Muscle layer of duodenum (tissue), 2 donors: ENCODE data around the gene ACACA.

Experiments used
- H3K27ac ChIP-seq: one replicate; pipeline ENCODE4 v1.7.0; 2013; ENCODE audit warnings: mild to moderate bottlenecking, low read length
- H3K27me3 ChIP-seq: one replicate; pipeline ENCODE4 v1.7.0; 2013; ENCODE audit warnings: low read depth, mild to moderate bottlenecking, control low read depth, low read length
- H3K36me3 ChIP-seq, 2 donors: one replicate each; pipeline ENCODE4 v1.7.0; 2013; ENCODE audit warnings: low read length in 2 of 2, control low read depth in 1 of 2, mild to moderate bottlenecking in 1 of 2; ENCODE audit not compliant: insufficient read depth in 2 of 2, control insufficient read depth in 1 of 2
- H3K4me1 ChIP-seq, 2 donors: one replicate each; pipeline ENCODE4 v1.7.0; 2013; ENCODE audit warnings: low read length in 2 of 2, mild to moderate bottlenecking in 2 of 2, control low read depth in 1 of 2, moderate library complexity in 1 of 2; ENCODE audit not compliant: insufficient read depth in 2 of 2, control insufficient read depth in 1 of 2
- H3K4me3 ChIP-seq, 2 donors: one replicate each; pipeline ENCODE4 v1.7.0; 2013; ENCODE audit warnings: low read length in 2 of 2, low read depth in 1 of 2, mild to moderate bottlenecking in 1 of 2
- H3K9me3 ChIP-seq, 2 donors: one replicate each; pipeline ENCODE4 v1.7.0; 2013; ENCODE audit warnings: low read length in 2 of 2, control low read depth in 1 of 2, mild to moderate bottlenecking in 1 of 2; ENCODE audit not compliant: control insufficient read depth in 1 of 2
- donor health status: healthy.

The ACACA gene

GRCh38 chr17:37089956-37090355 is 316.7 kb downstream of the ACACA start:
- Histone ChIP-seq H3K4me3 (no peak overlapping the region), H3K9me3 (no peaks in the 10 kb centered on the region), H3K27ac (peak overlapping the region; percentile 24), H3K36me3 (peaks cover 21 to 30% of the 10 kb centered on the region in 2 donors), H3K27me3 (no peaks in the 10 kb centered on the region), H3K4me1 (peaks cover 0 to 3% of the 10 kb centered on the region in 2 donors)

GRCh38 chr17:37088913-37089312 is 317.7 kb downstream of the ACACA start:
- Histone ChIP-seq H3K9me3 (no peaks in the 10 kb centered on the region), H3K27ac (no peak overlapping the region), H3K36me3 (peaks cover 24 to 31% of the 10 kb centered on the region in 2 donors), H3K4me3 (no peak overlapping the region), H3K4me1 (peaks cover 0 to 3% of the 10 kb centered on the region in 2 donors), H3K27me3 (no peaks in the 10 kb centered on the region)

- Histone ChIP-seq H3K27ac (no peak overlapping the region), H3K36me3 (peaks cover 24 to 31% of the 10 kb centered on the region in 2 donors), H3K9me3 (no peaks in the 10 kb centered on the region), H3K4me3 (no peak overlapping the region), H3K27me3 (no peaks in the 10 kb centered on the region), H3K4me1 (peaks cover 0 to 3% of the 10 kb centered on the region in 2 donors)
Observed at GRCh38 chr17:37088459-37088858, 318.2 kb downstream of the ACACA start.

- Histone ChIP-seq H3K27ac (no peak overlapping the region), H3K36me3 (peaks cover 23 to 31% of the 10 kb centered on the region in 2 donors), H3K27me3 (no peaks in the 10 kb centered on the region), H3K4me1 (peaks cover 0 to 3% of the 10 kb centered on the region in 2 donors), H3K4me3 (no peak overlapping the region), H3K9me3 (no peaks in the 10 kb centered on the region)
Observed at GRCh38 chr17:37087683-37088082, 319.0 kb downstream of the ACACA start.

GRCh38 chr17:37086948-37087347 is 319.7 kb downstream of the ACACA start:
- Histone ChIP-seq H3K27me3 (no peaks in the 10 kb centered on the region), H3K4me3 (no peak overlapping the region), H3K4me1 (peaks cover 0 to 3% of the 10 kb centered on the region in 2 donors), H3K36me3 (peaks cover 18 to 31% of the 10 kb centered on the region in 2 donors), H3K9me3 (no peaks in the 10 kb centered on the region), H3K27ac (no peak overlapping the region)

GRCh38 chr17:37086334-37086733 is 320.3 kb downstream of the ACACA start:
- Histone ChIP-seq H3K36me3 (peaks cover 18 to 31% of the 10 kb centered on the region in 2 donors), H3K4me3 (no peak overlapping the region), H3K4me1 (peaks cover 0 to 3% of the 10 kb centered on the region in 2 donors), H3K27ac (no peak overlapping the region), H3K9me3 (no peaks in the 10 kb centered on the region), H3K27me3 (no peaks in the 10 kb centered on the region)

GRCh38 chr17:37084372-37084771 is 322.3 kb downstream of the ACACA start:
- no peaks in the 10 kb centered on the region for H3K27me3 ChIP-seq
- no peak overlapping the region for H3K4me3 ChIP-seq
- H3K9me3 ChIP-seq: peaks cover 0 to 3% of the 10 kb centered on the region in 2 donors
- peaks cover 15 to 31% of the 10 kb centered on the region in 2 donors for H3K36me3 ChIP-seq
- H3K4me1 ChIP-seq: peaks cover 0 to 2% of the 10 kb centered on the region in 2 donors
- no peak overlapping the region for H3K27ac ChIP-seq

- peaks cover 0 to 5% of the 10 kb centered on the region in 2 donors for H3K9me3 ChIP-seq
- no peaks in the 10 kb centered on the region for H3K4me1 ChIP-seq
- H3K4me3 ChIP-seq: no peak overlapping the region
- H3K27me3 ChIP-seq: no peaks in the 10 kb centered on the region
- peaks cover 15 to 31% of the 10 kb centered on the region in 2 donors for H3K36me3 ChIP-seq
- no peak overlapping the region for H3K27ac ChIP-seq
Observed at GRCh38 chr17:37083456-37083855, 323.2 kb downstream of the ACACA start.

- no peak overlapping the region for H3K27ac ChIP-seq
Observed at GRCh38 chr17:37082985-37083384, 323.7 kb downstream of the ACACA start.

GRCh38 chr17:37082311-37082860 is 324.2 kb downstream of the ACACA start:
- H3K4me1 ChIP-seq: no peaks in the 10 kb centered on the region
- no peaks in the 10 kb centered on the region for H3K27me3 ChIP-seq
- H3K27ac ChIP-seq: no peak overlapping the region
- H3K36me3 ChIP-seq: peaks cover 13 to 25% of the 10 kb centered on the region in 2 donors
- peaks cover 0 to 5% of the 10 kb centered on the region in 2 donors for H3K9me3 ChIP-seq
- H3K4me3 ChIP-seq: no peak overlapping the region

More at GRCh38 chr17:37082985-37083384, 323.7 kb downstream of the ACACA start:
- H3K36me3 ChIP-seq: peaks cover 15 to 29% of the 10 kb centered on the region in 2 donors
- H3K4me1 ChIP-seq: no peaks in the 10 kb centered on the region
- no peaks in the 10 kb centered on the region for H3K27me3 ChIP-seq
- peaks cover 0 to 5% of the 10 kb centered on the region in 2 donors for H3K9me3 ChIP-seq
- no peak overlapping the region for H3K4me3 ChIP-seq

GRCh38 chr17:37081287-37081686 is 325.3 kb downstream of the ACACA start:
- Histone ChIP-seq H3K27ac (no peak overlapping the region), H3K9me3 (peaks cover 0 to 5% of the 10 kb centered on the region in 2 donors), H3K27me3 (no peaks in the 10 kb centered on the region), H3K36me3 (peaks cover 6 to 14% of the 10 kb centered on the region in 2 donors), H3K4me1 (no peaks in the 10 kb centered on the region), H3K4me3 (no peak overlapping the region)

GRCh38 chr17:37079735-37080134 is 326.9 kb downstream of the ACACA start:
- Histone ChIP-seq H3K36me3 (peaks cover 0 to 1% of the 10 kb centered on the region in 2 donors), H3K9me3 (peaks cover 0 to 5% of the 10 kb centered on the region in 2 donors), H3K27me3 (no peaks in the 10 kb centered on the region), H3K27ac (no peak overlapping the region), H3K4me1 (no peaks in the 10 kb centered on the region), H3K4me3 (no peak overlapping the region)
